HS-5 (cell line): ENCODE measurements around the gene CEACAM21.

Experiments used
- DNase-seq: peaks from one replicate; pipeline ENCODE4 v3.0.0-alpha.2; 2012; ENCODE audit warnings: low read depth

CEACAM21 gene

GRCh38 chr19:41575998-41576397, at the start of gene CEACAM21:
Gene CEACAM21 (plus strand): TSS chr19:41576166. CDS start chr19:41576275, 109 bp downstream.
- no peak for DNase-seq

GRCh38 chr19:41527089-41527488, 48.9 kb upstream of the CEACAM21 start:
- no peak for DNase-seq

GRCh38 chr19:41528106-41528505, 47.9 kb upstream of the CEACAM21 start:
- DNase-seq: no peak

- DNase-seq: no peak
Observed at GRCh38 chr19:41529484-41530183, 46.3 kb upstream of the CEACAM21 start.

- DNase-seq: no peak
Observed at GRCh38 chr19:41530184-41530534, 45.8 kb upstream of the CEACAM21 start.

GRCh38 chr19:41530761-41531301, 45.1 kb upstream of the CEACAM21 start:
- no peak for DNase-seq

GRCh38 chr19:41531438-41532311, 44.3 kb upstream of the CEACAM21 start:
- DNase-seq: no peak

GRCh38 chr19:41532526-41532925, 43.4 kb upstream of the CEACAM21 start:
- no peak for DNase-seq

GRCh38 chr19:41533671-41534215, 42.2 kb upstream of the CEACAM21 start:
- no peak for DNase-seq

GRCh38 chr19:41535029-41535622, 40.8 kb upstream of the CEACAM21 start:
- DNase-seq: no peak

GRCh38 chr19:41537789-41538188, 38.2 kb upstream of the CEACAM21 start:
- no peak for DNase-seq

GRCh38 chr19:41540041-41540695, 35.8 kb upstream of the CEACAM21 start:
- no peak for DNase-seq

GRCh38 chr19:41541990-41542584, 33.9 kb upstream of the CEACAM21 start:
- DNase-seq: no peak

- DNase-seq: no peak
Observed at GRCh38 chr19:41542622-41543021, 33.3 kb upstream of the CEACAM21 start.

GRCh38 chr19:41543582-41543981, 32.4 kb upstream of the CEACAM21 start:
- DNase-seq: no peak

GRCh38 chr19:41545547-41545946, 30.4 kb upstream of the CEACAM21 start:
- no peak for DNase-seq

GRCh38 chr19:41546386-41546789, 29.6 kb upstream of the CEACAM21 start:
- no peak for DNase-seq

- DNase-seq: no peak
Observed at GRCh38 chr19:41546961-41547360, 29.0 kb upstream of the CEACAM21 start.

- no peak for DNase-seq
Observed at GRCh38 chr19:41547569-41547968, 28.4 kb upstream of the CEACAM21 start.

- DNase-seq: no peak
Observed at GRCh38 chr19:41548047-41548446, 27.9 kb upstream of the CEACAM21 start.

- no peak for DNase-seq
Observed at GRCh38 chr19:41548954-41549688, 26.8 kb upstream of the CEACAM21 start.
